Mesenteric fat pad (tissue), 1 donor: Measurements from ENCODE around the gene RASGRP2. TPM values are rescaled to one million over a fixed set of nuclear protein-coding genes. Genes with fewer than 3 reads are reported as not detected.

Source experiments
- DNase-seq: peaks from one replicate; pipeline ENCODE4 v3.0.0-alpha.2; 2020; ENCODE audit warnings: low spot score
- total RNA-seq: library from RNA; stranded (reverse); fragmentation: NEBNext Ultra II Directional; extraction: Animal tissue kit (Norgen Biotek cat#: 25700); gene quantifications from one replicate; pipeline ENCODE4 v1.2.1, GENCODE V29; 2021
- donor health status: DM: yes; HTN: yes; CAD: no.

RASGRP2 gene
- total RNA-seq, 1 donor from 2014 or later, result 22.0 TPM

GRCh38 chr11:64771861-64772260 is 27.9 kb upstream of the RASGRP2 start:
- DNase-seq, result no peak

- DNase-seq, result peak; percentile 57
Observed at GRCh38 chr11:64770120-64770519, 26.2 kb upstream of the RASGRP2 start.

- DNase-seq, result no peak
Observed at GRCh38 chr11:64769283-64769682, 25.3 kb upstream of the RASGRP2 start.

- no peak for DNase-seq
Observed at GRCh38 chr11:64768300-64768694, 24.4 kb upstream of the RASGRP2 start.

- peak; percentile 90 for DNase-seq
Observed at GRCh38 chr11:64767344-64768299, 23.7 kb upstream of the RASGRP2 start.

GRCh38 chr11:64766881-64767280 is 22.9 kb upstream of the RASGRP2 start:
- no peak for DNase-seq

- peak; percentile 81 for DNase-seq
Observed at GRCh38 chr11:64765851-64766665, 22.1 kb upstream of the RASGRP2 start.

GRCh38 chr11:64765291-64765850 is 21.4 kb upstream of the RASGRP2 start:
- peak; percentile 85 for DNase-seq

GRCh38 chr11:64764753-64765152 is 20.8 kb upstream of the RASGRP2 start:
- peak; percentile 53 for DNase-seq

GRCh38 chr11:64764040-64764611 is 20.2 kb upstream of the RASGRP2 start:
- DNase-seq, result peak; percentile 60

- peak; percentile 86 for DNase-seq
Observed at GRCh38 chr11:64763526-64764039, 19.6 kb upstream of the RASGRP2 start.

GRCh38 chr11:64762674-64763525 is 19.0 kb upstream of the RASGRP2 start:
- peak; percentile 74 for DNase-seq

- peak; percentile 68 for DNase-seq
Observed at GRCh38 chr11:64762277-64762673, 18.3 kb upstream of the RASGRP2 start.

- DNase-seq, result peak; percentile 59
Observed at GRCh38 chr11:64760759-64761420, 16.9 kb upstream of the RASGRP2 start.

- peak; percentile 91 for DNase-seq
Observed at GRCh38 chr11:64759722-64760719, 16.1 kb upstream of the RASGRP2 start, which contains the start of gene PYGM. PYGM (minus strand) TSS chr11:64759974; CDS start chr11:64759898, 76 bp downstream.

GRCh38 chr11:64759131-64759721 is 15.3 kb upstream of the RASGRP2 start:
- DNase-seq, result peak; percentile 80

- DNase-seq, result peak; percentile 81
Observed at GRCh38 chr11:64758330-64759079, 14.6 kb upstream of the RASGRP2 start.
